Superior temporal gyrus (tissue), 1 donor: ENCODE results near the gene ARHGAP15.

Experiments
- DNase-seq: peaks from one replicate; pipeline ENCODE4 v3.0.0-alpha.2; 2016; ENCODE audit errors: extremely low spot score

The ARHGAP15 gene

DNA sequence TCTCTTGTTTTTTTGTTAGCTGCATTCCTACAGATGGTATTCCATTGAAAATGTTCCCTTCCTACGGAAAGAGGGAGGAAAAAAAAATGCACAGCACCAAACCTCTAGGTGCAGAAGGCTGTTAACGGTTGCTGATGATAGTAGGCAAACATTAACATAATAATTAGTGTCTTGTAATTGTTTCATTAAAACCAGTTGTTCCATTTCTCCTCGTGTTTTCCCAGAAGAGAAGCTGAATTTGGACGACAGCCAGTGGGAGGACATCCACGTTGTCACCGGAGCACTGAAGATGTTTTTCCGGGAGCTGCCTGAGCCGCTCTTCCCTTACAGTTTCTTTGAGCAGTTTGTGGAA, 494.7 kb downstream of the ARHGAP15 start:
- DNase-seq, result no peak

- no peak for DNase-seq
Observed at GRCh38 chr2:143629340-143629739, 500.1 kb downstream of the ARHGAP15 start.

DNA sequence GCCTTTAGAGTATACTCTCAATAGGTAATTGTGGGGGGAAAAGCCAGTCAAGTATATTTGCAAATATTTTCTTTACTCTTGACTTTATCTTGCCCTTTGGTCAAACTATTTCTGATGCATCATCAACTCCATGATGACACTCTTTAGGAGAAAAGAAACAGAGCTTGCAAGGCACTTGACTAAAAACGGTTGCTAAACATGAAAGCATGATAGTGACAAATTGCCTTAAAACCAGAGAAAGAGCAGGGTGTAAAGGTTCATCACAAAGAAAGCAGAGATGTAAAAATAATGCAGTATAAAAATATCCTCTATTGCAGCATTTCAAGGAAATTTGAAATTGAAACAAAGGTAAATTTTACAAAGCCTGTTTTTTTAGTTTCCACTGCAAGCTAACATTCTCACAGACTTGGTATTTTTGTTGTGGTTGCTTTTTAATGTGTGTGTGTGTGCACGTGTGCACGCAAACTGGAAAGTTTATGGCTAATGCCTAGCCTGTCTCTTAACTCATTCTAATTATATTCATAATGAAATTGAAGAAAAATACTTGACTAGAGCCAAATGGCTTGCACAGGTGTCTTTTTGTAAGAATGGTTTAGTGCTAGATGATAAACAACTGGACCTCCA, 503.6 kb downstream of the ARHGAP15 start:
- no peak for DNase-seq

DNA sequence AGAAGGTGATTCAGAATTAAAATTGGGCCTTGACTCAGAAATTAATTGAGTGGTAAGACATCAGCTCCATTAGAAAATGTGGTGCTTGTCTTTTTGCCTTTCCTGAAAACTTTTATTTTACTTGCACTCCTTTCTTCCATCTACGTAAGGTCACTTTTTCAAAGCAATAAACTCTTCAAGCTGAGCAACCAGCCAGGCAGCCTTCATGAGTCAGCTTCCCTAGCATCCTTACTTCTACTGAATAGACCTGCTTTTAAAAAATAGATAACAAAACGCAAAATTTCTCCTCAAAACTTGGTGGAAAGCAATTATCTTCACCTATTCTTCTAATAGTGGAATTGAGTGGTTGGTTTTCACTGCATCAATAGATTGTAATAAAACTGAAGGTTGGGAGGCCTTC, 504.2 kb downstream of the ARHGAP15 start:
- no peak for DNase-seq

DNA sequence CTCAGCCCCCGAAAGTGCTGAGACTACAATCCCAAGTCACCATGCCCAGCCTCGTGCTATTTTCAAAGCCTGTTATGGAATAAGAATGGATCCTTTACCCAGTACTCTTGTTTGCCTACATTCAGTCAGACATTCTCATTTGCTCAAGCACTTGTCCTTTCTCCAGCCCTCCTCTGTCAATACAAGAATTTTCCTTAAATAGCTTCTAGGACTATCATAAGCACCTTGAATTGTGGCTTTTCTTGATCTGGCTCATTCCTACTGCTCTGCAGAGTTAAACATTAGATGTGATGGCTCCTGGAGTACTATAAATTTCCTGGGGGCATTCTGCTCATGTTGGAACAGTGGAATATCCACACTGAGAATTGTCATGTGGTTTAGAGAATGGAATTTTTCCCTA, 506.1 kb downstream of the ARHGAP15 start:
- DNase-seq, result no peak

- DNase-seq, result no peak
Observed at GRCh38 chr2:143635936-143636335, 506.7 kb downstream of the ARHGAP15 start.

DNA sequence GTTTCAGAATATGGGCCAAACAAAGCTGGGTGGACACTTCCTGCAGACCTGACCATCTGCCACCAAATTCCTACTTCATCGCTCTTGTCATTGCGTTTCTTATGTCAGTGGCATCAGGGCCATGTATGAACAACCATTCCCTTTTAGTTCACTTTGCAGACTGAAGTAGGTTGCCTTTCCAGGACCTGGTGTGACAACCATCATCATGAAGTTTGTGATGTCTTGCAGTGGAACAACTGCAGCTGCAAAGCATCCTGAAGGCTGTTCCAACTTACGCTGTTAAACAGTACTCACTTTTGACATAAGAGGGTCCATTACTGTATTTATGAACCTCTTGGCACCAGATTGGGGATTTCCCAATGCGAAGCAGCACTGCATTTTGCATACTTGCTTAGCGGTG, 511.6 kb downstream of the ARHGAP15 start:
- DNase-seq, result no peak

DNA sequence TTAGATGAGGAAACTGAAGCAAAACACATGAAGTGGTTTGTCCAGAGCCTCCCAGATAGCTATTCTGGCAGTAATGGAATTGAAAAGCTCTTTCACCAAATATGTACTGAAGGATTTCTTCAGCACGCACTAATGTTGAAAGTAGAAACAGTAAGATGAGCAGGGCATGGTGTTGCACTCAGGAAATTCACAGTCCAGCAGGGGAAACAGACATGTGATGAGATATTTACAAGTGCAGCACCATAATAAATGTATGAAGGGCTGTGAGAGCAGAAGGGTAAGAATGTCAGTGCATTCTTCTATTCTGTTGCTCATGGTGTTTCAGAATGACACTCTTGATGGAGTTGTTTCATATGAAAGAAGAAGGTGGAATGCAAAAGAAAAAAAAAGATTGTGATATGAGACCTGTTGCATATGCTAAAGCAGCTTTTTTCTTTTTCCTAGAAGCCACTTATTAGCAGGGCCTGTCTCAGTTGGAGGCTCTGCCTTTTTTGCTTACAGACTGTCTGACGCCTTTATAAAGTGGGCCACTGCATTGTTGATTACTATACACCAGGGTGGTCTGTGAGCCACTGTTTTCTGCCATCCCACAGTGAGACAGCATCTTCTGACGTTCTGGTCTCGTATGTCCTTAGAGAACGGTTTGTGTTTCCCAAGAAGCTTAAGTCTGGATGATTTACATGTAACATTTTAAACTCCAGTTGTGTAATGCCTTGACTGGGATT, 516.9 kb downstream of the ARHGAP15 start:
- no peak for DNase-seq

GRCh38 chr2:143649226-143649740, 520.1 kb downstream of the ARHGAP15 start:
- no peak for DNase-seq

DNA sequence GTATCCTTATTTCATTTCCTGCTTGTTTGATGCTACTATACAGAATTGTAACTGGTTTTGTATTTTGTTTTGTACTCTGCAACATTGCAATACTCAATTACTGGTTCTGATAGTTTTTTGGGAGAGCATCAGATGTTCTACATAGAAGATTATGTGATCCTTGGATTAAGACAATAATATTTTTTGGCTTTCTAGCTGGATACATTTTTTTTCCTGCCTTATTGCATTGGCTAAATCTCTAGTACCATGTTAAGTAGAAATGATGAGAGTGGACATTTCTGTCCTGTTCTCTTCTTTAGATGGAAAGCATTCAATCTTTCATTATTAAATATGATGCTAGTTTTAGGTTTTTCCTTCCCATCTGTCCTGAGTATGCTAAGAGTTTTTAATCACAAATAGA, 523.5 kb downstream of the ARHGAP15 start:
- no peak for DNase-seq

- DNase-seq, result peak; percentile 42
Observed at GRCh38 chr2:143668234-143668633, 539.0 kb downstream of the ARHGAP15 start.

- no peak for DNase-seq
Observed at GRCh38 chr2:143674051-143674450, 544.8 kb downstream of the ARHGAP15 start.

DNA sequence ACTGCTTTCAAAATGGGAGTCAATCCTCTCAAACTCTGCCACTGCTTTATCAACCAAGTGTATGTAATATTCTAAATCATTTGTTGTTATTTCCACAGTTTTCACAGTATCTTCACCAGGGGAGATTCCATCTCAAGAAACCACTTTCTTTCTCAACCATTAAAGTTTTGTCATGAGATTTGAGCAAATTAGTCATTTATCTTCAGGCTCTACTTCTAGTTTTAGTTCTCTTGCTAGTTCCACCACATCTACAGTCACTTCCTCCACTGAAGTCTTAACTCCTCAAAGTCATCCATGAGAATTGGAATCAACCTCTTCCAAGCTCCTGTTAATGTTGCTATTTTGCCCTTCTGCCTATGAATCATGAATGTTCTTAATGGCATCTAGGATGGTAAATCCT, 545.8 kb downstream of the ARHGAP15 start:
- DNase-seq, result no peak

DNA sequence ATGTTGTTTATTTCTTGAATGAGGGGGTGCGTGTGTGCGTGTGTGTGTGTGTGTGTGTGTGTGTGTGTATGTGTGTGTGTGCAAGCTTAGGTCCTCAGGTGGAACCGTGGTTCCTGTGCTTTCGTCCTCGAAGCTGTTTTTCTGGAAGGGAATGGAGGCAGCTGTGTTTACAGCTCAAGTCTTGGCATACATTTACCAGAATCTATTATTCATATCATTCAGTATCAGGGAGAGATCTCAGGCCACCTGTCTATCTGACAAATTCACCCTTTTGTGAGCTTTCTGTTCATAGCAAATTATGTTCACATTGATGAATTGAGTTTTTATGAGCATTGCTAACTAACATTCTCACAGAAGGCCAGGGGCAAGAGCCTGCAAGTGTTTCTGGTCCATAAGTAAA, 550.4 kb downstream of the ARHGAP15 start:
- DNase-seq, result no peak

- DNase-seq, result no peak
Observed at GRCh38 chr2:143680885-143681405, 551.7 kb downstream of the ARHGAP15 start.

- peak; percentile 28 for DNase-seq
Observed at GRCh38 chr2:143682436-143683055, 553.3 kb downstream of the ARHGAP15 start.

- no peak for DNase-seq
Observed at GRCh38 chr2:143683977-143684376, 554.8 kb downstream of the ARHGAP15 start.

DNA sequence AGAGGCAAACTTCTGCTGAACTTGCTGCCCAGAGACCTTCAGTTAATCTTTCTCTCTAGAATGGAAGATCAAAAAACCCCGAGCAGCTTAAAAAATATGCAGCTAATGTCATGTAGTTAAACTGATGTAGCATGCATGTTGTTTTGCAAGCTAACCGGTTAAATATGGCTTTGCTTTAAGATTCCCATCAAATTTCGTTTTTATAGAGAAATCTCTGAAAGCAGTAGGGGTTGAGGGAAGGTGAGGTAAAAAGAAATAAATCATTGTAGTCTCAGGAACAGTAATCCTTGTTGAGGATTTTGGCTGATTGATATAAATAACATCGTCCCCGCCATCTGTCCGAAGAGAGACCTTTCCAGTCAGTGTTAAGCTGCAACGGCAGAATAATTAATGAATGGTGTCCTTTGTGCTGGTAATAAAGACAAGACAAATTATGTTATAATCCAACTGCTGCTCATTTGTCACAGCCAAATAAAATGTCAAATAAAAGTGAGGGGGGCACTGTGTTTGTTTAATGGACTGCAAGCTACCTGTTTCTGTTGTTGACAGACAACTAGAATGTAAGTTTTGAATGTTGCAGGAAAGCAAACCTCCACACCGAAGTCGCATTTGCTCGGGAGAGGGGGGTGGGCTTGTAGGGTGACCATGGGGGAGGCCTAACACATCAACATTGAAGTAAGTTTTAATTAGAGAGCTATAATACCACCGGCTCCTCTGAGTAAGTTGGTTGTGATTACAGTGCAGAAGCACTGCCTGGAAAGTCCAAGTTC, 555.5 kb downstream of the ARHGAP15 start:
- DNase-seq, result peak; percentile 47

DNA sequence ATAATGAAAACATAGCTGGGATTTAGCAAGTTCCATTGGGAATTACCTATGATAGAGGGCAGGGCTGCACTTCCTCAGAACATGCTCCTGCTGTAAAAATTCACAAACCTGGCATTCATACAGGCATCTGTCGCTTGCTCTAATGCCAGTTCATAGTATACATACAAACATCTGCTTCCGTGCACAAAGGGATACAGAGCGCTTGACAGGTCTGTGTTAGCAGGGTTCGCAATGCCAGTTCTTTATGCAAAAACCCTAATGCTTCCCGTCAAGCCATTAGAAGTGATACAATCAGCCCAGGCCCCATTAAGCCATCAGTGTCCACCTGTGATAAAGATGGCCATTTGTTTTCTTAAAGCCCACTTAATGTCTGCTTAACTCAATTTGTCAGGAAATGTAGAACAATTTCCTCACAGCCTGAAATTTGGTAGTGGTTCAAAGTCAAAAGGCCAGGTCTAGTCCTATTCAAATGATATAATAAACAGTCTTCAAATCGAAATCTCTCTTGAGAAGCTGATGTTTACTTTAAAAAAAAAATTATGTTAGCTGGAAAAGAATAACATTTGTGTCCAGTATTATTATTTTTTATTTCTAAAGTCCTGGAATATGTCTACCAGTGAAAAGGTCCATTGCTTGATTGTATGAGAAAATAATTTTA, 556.3 kb downstream of the ARHGAP15 start:
- DNase-seq, result no peak

DNA sequence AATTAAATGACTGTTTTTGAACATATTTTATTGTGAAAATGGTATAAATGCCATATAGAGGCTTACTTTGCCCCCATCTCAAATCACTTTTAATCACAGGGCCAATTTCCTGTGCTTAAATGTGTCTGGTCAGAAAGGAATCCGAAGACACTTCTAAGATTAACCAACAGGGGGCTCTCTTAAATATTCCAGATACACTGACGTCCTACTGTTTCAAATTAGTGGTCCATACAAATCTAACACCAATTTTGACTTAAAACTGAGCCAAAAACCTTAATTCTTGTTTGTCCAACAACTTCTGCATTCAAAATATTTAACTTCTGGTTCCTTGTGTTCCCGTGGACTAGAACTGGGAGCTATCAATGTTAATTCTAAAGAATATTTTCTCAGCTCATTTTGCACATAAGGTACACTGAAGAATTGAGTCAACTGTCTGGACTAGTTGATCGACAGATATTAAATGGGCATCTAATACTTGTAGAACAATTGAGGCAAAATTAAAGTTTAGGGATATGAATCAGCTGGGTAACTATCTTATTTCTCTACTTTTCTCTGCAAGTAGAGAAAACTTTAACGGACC, 557.5 kb downstream of the ARHGAP15 start:
- DNase-seq, result peak; percentile 86

- no peak for DNase-seq
Observed at GRCh38 chr2:143688248-143688647, 559.0 kb downstream of the ARHGAP15 start.
